H1 (cell line): ENCODE measurements around the gene POLR3K. TPM values are rescaled to one million over a fixed set of nuclear protein-coding genes. Genes with fewer than 3 reads are reported as not detected.
A peak's percentile ranks its signal among the peaks of the same experiment; 100 is the strongest.

Source experiments
- CTCF ChIA-PET: fragments of 300-600 bp; sonication (Branson Sonifier 250); formaldehyde crosslinking; loops from one replicate; lab custom pipeline; 2021; ENCODE audit not compliant: partially characterized antibody; lab: Charles Lee
- POLR2A ChIA-PET: fragments of 300-600 bp; sonication (Branson Sonifier 250); formaldehyde crosslinking; loops from one replicate; lab custom pipeline; 2021; ENCODE audit warnings: inconsistent platforms; ENCODE audit not compliant: partially characterized antibody; lab: Charles Lee
- DNase-seq, 2 experiments: peaks; one replicate each; pipeline versions ENCODE4 v3.0.0 to v3.0.0-alpha.2; 2010 to 2022; ENCODE audit warnings: low spot score in 2 of 2, low read depth in 1 of 2, mixed read lengths in 1 of 2
- FAIRE-seq: peaks from 2 replicates; lab custom pipeline; 2011; peaks lifted over from hg19 to GRCh38; lab: Jason Lieb, UNC
- H2AFZ ChIP-seq: 2 replicates; pipeline ENCODE4 v1.8.1; 2012; ENCODE audit warnings: low read length, inconsistent platforms
- H2AK5ac ChIP-seq: 2 replicates; pipeline ENCODE4 v1.6.1; 2013; ENCODE audit warnings: low read depth, low read length
- H2BK120ac ChIP-seq: replicated peaks from 2 replicates; pipeline ENCODE3; 2013; ENCODE audit warnings: low read depth, low read length, inconsistent platforms
- H2BK12ac ChIP-seq: 2 replicates; pipeline ENCODE4 v1.6.1; 2013; ENCODE audit warnings: low read depth, low read length
- H2BK15ac ChIP-seq: 2 replicates; pipeline ENCODE4 v1.6.1; 2013; ENCODE audit warnings: low read length
- H2BK20ac ChIP-seq: 2 replicates; pipeline ENCODE4 v1.6.1; 2013; ENCODE audit warnings: low read length
- H2BK5ac ChIP-seq: 2 replicates; pipeline ENCODE4 v1.6.1; 2013; ENCODE audit warnings: low read depth, low read length
- H3K14ac ChIP-seq: 2 replicates; pipeline ENCODE4 v1.6.1; 2013; ENCODE audit warnings: inconsistent platforms; ENCODE audit not compliant: insufficient read length
- H3K18ac ChIP-seq: 2 replicates; pipeline ENCODE4 v1.6.1; 2013; ENCODE audit warnings: low read length; ENCODE audit errors: extremely low read depth
- H3K23ac ChIP-seq: 2 replicates; pipeline ENCODE4 v1.6.1; 2013; ENCODE audit warnings: inconsistent platforms; ENCODE audit not compliant: insufficient read length
- H3K23me2 ChIP-seq: 2 replicates; pipeline ENCODE4 v1.6.1; 2013; ENCODE audit warnings: low read depth, low read length
- H3K27ac ChIP-seq: 2 replicates; pipeline ENCODE4 v1.6.1; 2011; ENCODE audit warnings: low read depth, low read length, inconsistent platforms
- H3K27me3 ChIP-seq, 4 experiments: replicated peaks in 1 of 4; 1 replicate in 1 of 4; 2 replicates in 3 of 4; pipeline versions ENCODE4 v1.6.1 to v1.8.1; 2011 to 2013; ENCODE audit warnings: low read length in 3 of 4, mild to moderate bottlenecking in 3 of 4, inconsistent platforms in 2 of 4, mixed read lengths in 2 of 4, moderate library complexity in 1 of 4; ENCODE audit not compliant: control insufficient read depth in 3 of 4, insufficient read depth in 3 of 4; ENCODE audit errors: extremely low read depth in 1 of 4
- H3K36me3 ChIP-seq, 4 experiments: 2 replicates each; pipeline versions ENCODE4 v1.6.1 to v1.8.1; 2011 to 2013; ENCODE audit warnings: mild to moderate bottlenecking in 4 of 4, low read length in 3 of 4, moderate library complexity in 2 of 4, control low read depth in 1 of 4, inconsistent platforms in 1 of 4; ENCODE audit not compliant: insufficient read depth in 4 of 4, control insufficient read depth in 2 of 4
- H3K4ac ChIP-seq: replicated peaks from 2 replicates; pipeline ENCODE3; 2013; ENCODE audit warnings: low read length, low read depth, mixed read lengths, inconsistent platforms; ENCODE audit not compliant: insufficient read length
- H3K4me1 ChIP-seq, 4 experiments: replicated peaks in 1 of 4; 1 replicate in 1 of 4; 2 replicates in 3 of 4; pipeline versions ENCODE4 v1.6.1 to v1.8.1; 2011 to 2013; ENCODE audit warnings: low read length in 3 of 4, inconsistent platforms in 2 of 4, mixed read lengths in 1 of 4; ENCODE audit not compliant: insufficient read depth in 4 of 4, control insufficient read depth in 3 of 4
- H3K4me2 ChIP-seq, 2 experiments: 2 replicates each; pipeline versions ENCODE4 v1.6.1 to v1.8.1; 2011 to 2013; ENCODE audit warnings: low read depth in 2 of 2, low read length in 2 of 2, control low read depth in 1 of 2, inconsistent platforms in 1 of 2, mild to moderate bottlenecking in 1 of 2; ENCODE audit not compliant: insufficient read depth in 1 of 2
- H3K4me3 ChIP-seq, 4 experiments: fragments of 200-600, 300-600 bp in 1 of 4; sonication (generic), shearing (Covaris generic), sonication (Bioruptor Twin) in 1 of 4; 2 replicates each; pipeline versions ENCODE4 v1.5.1 to v1.8.1; 2011 to 2016; ENCODE audit warnings: low read length in 4 of 4, low read depth in 3 of 4, control low read depth in 2 of 4, inconsistent platforms in 2 of 4, mild to moderate bottlenecking in 2 of 4, mixed read lengths in 1 of 4, moderate library complexity in 1 of 4; ENCODE audit not compliant: insufficient read depth in 2 of 4; ENCODE audit errors: extremely low read depth in 1 of 4
- H3K56ac ChIP-seq: replicated peaks from 2 replicates; pipeline ENCODE3; 2013; ENCODE audit warnings: low read depth, mild to moderate bottlenecking, mixed read lengths, low read length, inconsistent platforms; ENCODE audit not compliant: insufficient read length
- H3K79me1 ChIP-seq: 2 replicates; pipeline ENCODE4 v1.6.1; 2013; ENCODE audit warnings: low read depth, low read length, control low read depth
- H3K79me2 ChIP-seq, 2 experiments: 2 replicates each; pipeline versions ENCODE4 v1.6.1 to v1.8.1; 2012 to 2013; ENCODE audit warnings: low read length in 2 of 2, mild to moderate bottlenecking in 2 of 2, inconsistent platforms in 1 of 2; ENCODE audit not compliant: insufficient read depth in 2 of 2, control insufficient read depth in 1 of 2
- H3K9ac ChIP-seq, 4 experiments: replicated peaks in 1 of 4; 1 replicate in 1 of 4; 2 replicates in 3 of 4; pipeline versions ENCODE4 v1.6.1 to v1.8.1; 2011 to 2013; ENCODE audit warnings: low read depth in 3 of 4, low read length in 3 of 4, control low read depth in 2 of 4, mild to moderate bottlenecking in 2 of 4, moderate library complexity in 2 of 4, inconsistent platforms in 1 of 4; ENCODE audit errors: extremely low read depth in 1 of 4
- H3K9me3 ChIP-seq, 2 experiments: 2 replicates each; pipeline versions ENCODE4 v1.6.1 to v1.8.1; 2012 to 2013; ENCODE audit warnings: mild to moderate bottlenecking in 2 of 2, moderate library complexity in 2 of 2, control low read depth in 1 of 2, inconsistent platforms in 1 of 2, low read depth in 1 of 2, low read length in 1 of 2, mixed read lengths in 1 of 2; ENCODE audit not compliant: insufficient read depth in 2 of 2
- H4K20me1 ChIP-seq, 2 experiments: replicated peaks in 1 of 2; 2 replicates each; pipeline versions ENCODE3 to v1.8.1; 2011 to 2013; ENCODE audit warnings: inconsistent platforms in 2 of 2, low read length in 2 of 2, mild to moderate bottlenecking in 1 of 2; ENCODE audit not compliant: insufficient read depth in 2 of 2, control insufficient read depth in 1 of 2
- H4K5ac ChIP-seq: 2 replicates; pipeline ENCODE4 v1.6.1; 2013; ENCODE audit warnings: low read length, low read depth, mixed read lengths, inconsistent platforms; ENCODE audit not compliant: insufficient read length
- H4K8ac ChIP-seq: 2 replicates; pipeline ENCODE4 v1.8.0; 2013; ENCODE audit warnings: mild to moderate bottlenecking, moderate library complexity, low read length, inconsistent platforms; ENCODE audit not compliant: insufficient read depth; ENCODE audit errors: extremely low read depth
- H4K91ac ChIP-seq: replicated peaks from 2 replicates; pipeline ENCODE3; 2013; ENCODE audit warnings: low read length, mixed read lengths, inconsistent platforms; ENCODE audit not compliant: insufficient read length
- JUND ChIP-seq: IDR thresholded peaks from 2 replicates; pipeline ENCODE4 v1.6.1; 2011; ENCODE audit warnings: mild to moderate bottlenecking, improper control_type of control experiment, low read length
- SIX5 ChIP-seq: IDR thresholded peaks from 2 replicates; pipeline ENCODE4 v1.6.1; 2011; ENCODE audit warnings: mild to moderate bottlenecking, low read depth, low read length
- TCF12 ChIP-seq: IDR thresholded peaks from 2 replicates; pipeline ENCODE4 v1.6.1; 2011; ENCODE audit warnings: low read depth, mild to moderate bottlenecking, low read length
- WGBS, 2 experiments: shearing (Covaris generic) in 1 of 2; methylation state at CpG; one replicate each; pipeline versions ENCODE4 v1.1.6 to v1.1.7; 2013 to 2015; ENCODE audit warnings: low lambda C conversion rate in 2 of 2, mixed read lengths in 2 of 2, inconsistent platforms in 1 of 2, low coverage in 1 of 2, missing lambda C conversion rate in 1 of 2; ENCODE audit not compliant: insufficient replicate concordance in 2 of 2, insufficient coverage in 1 of 2, insufficient read length in 1 of 2; ENCODE audit errors: extremely low coverage in 1 of 2, missing lambda C conversion rate in 1 of 2; 5-methylcytosine and 5-hydroxymethylcytosine counted together
- polyA plus RNA-seq, 7 experiments: library from polyadenylated mRNA; depleted of rRNA in 3 of 7; stranded (reverse) in 5 of 7; unstranded in 2 of 7; fragments of >200 nt in 5 of 7; fragments of 200-250 nt in 2 of 7; gene quantifications; 1 replicate in 5 of 7; 2 replicates in 1 of 7; 4 replicates in 1 of 7; pipeline versions ENCODE4 v1.2.1 to v1.2.3, GENCODE V29; 2011 to 2013; ENCODE audit warnings: missing spikeins in 2 of 7, mixed read lengths in 2 of 7
- total RNA-seq: library from RNA; stranded (reverse); fragmentation: NEBNext Ultra II Directional; extraction: Animal tissue kit (Norgen Biotek cat#: 25700); gene quantifications from 2 replicates; pipeline ENCODE4 v1.2.1, GENCODE V29; 2021

Gene POLR3K
- total and polyA plus RNA-seq, 2 of the 8 experiments (the other 6 are each of a cell fraction or from before 2014, with no cell fraction given) = 45.4 to 80.5 TPM

DNA sequence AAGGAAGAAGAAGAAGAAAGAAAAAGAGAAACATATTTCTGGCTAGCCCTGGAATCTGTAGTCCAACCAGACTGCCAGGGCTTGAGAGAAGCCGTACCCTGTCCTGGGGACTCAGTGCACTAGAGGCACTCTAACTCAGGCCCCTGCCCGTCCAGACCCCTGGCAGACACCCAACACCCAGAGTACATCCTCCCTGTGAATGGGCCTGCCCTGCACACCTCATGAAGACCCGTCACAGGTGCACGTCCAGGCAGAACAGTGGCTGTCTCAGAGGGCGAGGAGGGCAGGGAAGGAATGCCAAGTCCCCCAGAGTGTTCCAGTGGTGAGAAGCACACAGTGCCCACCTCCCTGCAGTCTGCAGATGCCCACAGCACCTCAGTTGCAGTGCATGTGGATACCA, 47.6 kb upstream of the POLR3K start:
- no peaks in the 10 kb centered on the region for H3K79me1 ChIP-seq
- no peaks in the 10 kb centered on the region for H3K9me3 ChIP-seq
- no peak overlapping the region for H3K4me2 ChIP-seq
- H4K5ac ChIP-seq = no peak overlapping the region
- H2AK5ac ChIP-seq = no peak overlapping the region
- no peak overlapping the region for H4K91ac ChIP-seq
- H3K23ac ChIP-seq = no peak overlapping the region
- H2BK12ac ChIP-seq = 0 out of 2 replicates have a peak overlapping the region, but pooled peaks have one; percentile 19
- no peak overlapping the region for H3K4ac ChIP-seq
- 91% methylated on average over 5 of the region's 5 CpGs; no CpG with 5 or more reads in 1 of the 2 experiments for WGBS, 2 experiments
- no peak for FAIRE-seq
- H4K20me1 ChIP-seq = peaks cover 3 to 10% of the 10 kb centered on the region in 2 experiments
- peaks cover 0 to 3% (median 0%) of the 10 kb centered on the region in 4 experiments; a peak in 1 of 8 replicates for H3K36me3 ChIP-seq
- H3K4me3 ChIP-seq = no peak overlapping the region
- H3K27ac ChIP-seq = no peak overlapping the region
- no peak overlapping the region for H2BK120ac ChIP-seq
- H4K8ac ChIP-seq = no peak overlapping the region
- H3K27me3 ChIP-seq = no peaks in the 10 kb centered on the region; a peak in 1 of 7 replicates
- H3K18ac ChIP-seq = no peak overlapping the region
- no peak for DNase-seq
- no peak overlapping the region for H2BK15ac ChIP-seq
- ChIA-PET POLR2A (interaction anchor here (12.4 kb wide), 1 partner anchor 33 kb away, joined by 153 read pairs; the partner anchor contains the start of gene RHBDF1), CTCF (interaction anchor here (1.2 kb wide), 1 partner anchor 10 kb away, joined by 3 read pairs; no protein-coding TSS in a partner anchor)
- no peak overlapping the region for H3K56ac ChIP-seq
- H3K23me2 ChIP-seq = no peaks in the 10 kb centered on the region
- H3K14ac ChIP-seq = no peak overlapping the region
- H2BK20ac ChIP-seq = no peak overlapping the region
- H3K4me1 ChIP-seq = no peaks in the 10 kb centered on the region
- no peak overlapping the region for H3K9ac ChIP-seq
- H3K79me2 ChIP-seq = no peaks in the 10 kb centered on the region
- no peak overlapping the region for H2BK5ac ChIP-seq
- H2AFZ ChIP-seq = no peak overlapping the region
- TF ChIP-seq TCF12 (no peak), SIX5 (no peak), JUND (no peak)
